HepG2 (cell line): Measurements from ENCODE around the gene CFAP45. TPM values are rescaled to one million over a fixed set of nuclear protein-coding genes. Genes with fewer than 3 reads are reported as not detected.

ENCODE experiments used
- ARID4A ChIP-seq: sonication (generic); formaldehyde crosslinking; IDR thresholded peaks from 2 replicates; pipeline ENCODE4 v1.5.0; 2020; ENCODE audit warnings: mild to moderate bottlenecking, missing genetic modification reagents, borderline replicate concordance
- ARID5B ChIP-seq: IDR thresholded peaks from 2 replicates; pipeline ENCODE4 v1.4.0; 2020; ENCODE audit warnings: mild to moderate bottlenecking, missing genetic modification reagents
- HDAC6 ChIP-seq: fragments of 200-600 bp; sonication (generic); IDR thresholded peaks from 2 replicates; pipeline ENCODE4 v1.7.0; 2017; ENCODE audit warnings: mild to moderate bottlenecking, antibody characterized with exemption, low read length, low read depth
- HNRNPK ChIP-seq: fragments of 200-400 bp; formaldehyde crosslinking; IDR thresholded peaks from 2 replicates; pipeline ENCODE4 v1.6.1; 2018; ENCODE audit warnings: low read length, low read depth, moderate library complexity, mild to moderate bottlenecking; ENCODE audit not compliant: poor library complexity, severe bottlenecking
- PAF1 ChIP-seq: IDR thresholded peaks from 2 replicates; pipeline ENCODE4 v1.6.1; 2016; ENCODE audit warnings: missing genetic modification reagents, missing compliant biosample characterization
- PHF8 ChIP-seq: sonication (generic); formaldehyde crosslinking; IDR thresholded peaks from 2 replicates; pipeline ENCODE4 v1.5.0; 2020; ENCODE audit warnings: missing genetic modification reagents
- SCMH1 ChIP-seq: sonication (generic); formaldehyde crosslinking; IDR thresholded peaks from 2 replicates; pipeline ENCODE4 v1.9.0; 2021; ENCODE audit warnings: missing genetic modification reagents, mild to moderate bottlenecking, borderline replicate concordance
- ZBTB21 ChIP-seq: sonication (generic); formaldehyde crosslinking; IDR thresholded peaks from 2 replicates; pipeline ENCODE4 v1.4.0; 2020; ENCODE audit warnings: missing genetic modification reagents
- ZNF484 ChIP-seq: sonication (generic); formaldehyde crosslinking; IDR thresholded peaks from 2 replicates; pipeline ENCODE4 v1.5.1; 2020; ENCODE audit warnings: mild to moderate bottlenecking, low read depth, missing genetic modification reagents, borderline replicate concordance
- ZNF660 ChIP-seq: sonication (generic); formaldehyde crosslinking; IDR thresholded peaks from 2 replicates; pipeline ENCODE4 v1.5.1; 2020; ENCODE audit warnings: mild to moderate bottlenecking, low read depth, missing genetic modification reagents, borderline replicate concordance
- ZSCAN9 ChIP-seq: IDR thresholded peaks from 2 replicates; pipeline ENCODE4 v1.6.1; 2016; ENCODE audit warnings: borderline replicate concordance
- polyA plus RNA-seq, 8 experiments: library from polyadenylated mRNA; depleted of rRNA in 3 of 8; stranded (reverse) in 7 of 8; unstranded in 1 of 8; fragments of >200 nt; fragmentation: Illumina TruSeq in 4 of 8; extraction: Trizol in 4 of 8; gene quantifications; 2 replicates each; pipeline versions ENCODE4 v1.2.1 to v1.2.3, GENCODE V29; 2011 to 2016; ENCODE audit warnings: low read depth in 4 of 8, missing spikeins in 1 of 8, mixed read lengths in 1 of 8; ENCODE audit not compliant: insufficient read depth in 1 of 8
- total RNA-seq, 5 experiments: library from RNA; depleted of rRNA; stranded (reverse); fragments of >200 nt; fragmentation: Illumina TruSeq; extraction: Trizol; gene quantifications; 2 replicates each; pipeline ENCODE4 v1.2.3, GENCODE V29; 2016; ENCODE audit warnings: low read depth in 1 of 5
- TF ChIP-seq, protein P1 (sequence below): sonication (generic); formaldehyde crosslinking; IDR thresholded peaks from 2 replicates; pipeline ENCODE4 v1.4.0; 2020; ENCODE audit warnings: mild to moderate bottlenecking, low read depth, missing genetic modification reagents
- TF ChIP-seq, protein P2 (sequence below): sonication (generic); formaldehyde crosslinking; IDR thresholded peaks from 2 replicates; pipeline ENCODE4 v1.8.0; 2022; ENCODE audit warnings: missing genetic modification reagents, mild to moderate bottlenecking, inconsistent platforms, borderline replicate concordance

The CFAP45 gene
- total and polyA plus RNA-seq, 2 of the 13 experiments (the other 11 are each of a cell fraction or from before 2014, with no cell fraction given) = not detected

GRCh38 chr1:159924025-159924790 is 24.2 kb upstream of the CFAP45 start (continued):
- TF ChIP-seq ARID5B (CRISPR knock-in tag) = no peak
- TF ChIP-seq ZSCAN9 (CRISPR knock-in tag) = no peak
- no peak for TF ChIP-seq PAF1 (CRISPR knock-in tag)
- TF ChIP-seq PHF8 (CRISPR knock-in tag) = 0 out of 2 replicates have a peak, but pooled peaks have one; percentile 9
- TF ChIP-seq SCMH1 = no peak
- TF ChIP-seq HDAC6 = no peak
- TF ChIP-seq, protein P1, sequence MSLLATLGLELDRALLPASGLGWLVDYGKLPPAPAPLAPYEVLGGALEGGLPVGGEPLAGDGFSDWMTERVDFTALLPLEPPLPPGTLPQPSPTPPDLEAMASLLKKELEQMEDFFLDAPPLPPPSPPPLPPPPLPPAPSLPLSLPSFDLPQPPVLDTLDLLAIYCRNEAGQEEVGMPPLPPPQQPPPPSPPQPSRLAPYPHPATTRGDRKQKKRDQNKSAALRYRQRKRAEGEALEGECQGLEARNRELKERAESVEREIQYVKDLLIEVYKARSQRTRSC (CRISPR knock-in tag) = no peak
- TF ChIP-seq HNRNPK = peak; percentile 6
- no peak for TF ChIP-seq ARID4A (CRISPR knock-in tag)
- TF ChIP-seq ZNF660 (CRISPR knock-in tag) = no peak
- TF ChIP-seq ZNF484 = no peak
- TF ChIP-seq, protein P2, sequence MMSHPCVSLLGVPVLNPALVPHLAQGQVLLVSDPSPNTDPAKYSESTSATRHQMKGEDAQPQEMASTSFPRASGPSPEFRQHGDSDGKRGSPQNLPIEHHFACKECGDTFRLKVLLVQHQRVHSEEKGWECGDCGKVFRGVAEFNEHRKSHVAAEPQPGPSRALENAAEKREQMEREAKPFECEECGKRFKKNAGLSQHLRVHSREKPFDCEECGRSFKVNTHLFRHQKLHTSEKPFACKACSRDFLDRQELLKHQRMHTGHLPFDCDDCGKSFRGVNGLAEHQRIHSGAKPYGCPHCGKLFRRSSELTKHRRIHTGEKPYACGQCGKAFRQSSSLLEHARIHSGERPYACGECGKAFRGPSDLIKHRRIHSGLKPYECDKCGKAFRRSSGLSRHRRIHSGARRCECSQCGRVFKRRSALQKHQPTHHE = no peak
- TF ChIP-seq ZBTB21 (CRISPR knock-in tag) = no peak
